Activated CD4-positive, alpha-beta T cell treated with anti-CD3 and anti-CD28 coated beads for 48 hours (primary cell): ENCODE results near the gene PPP1CA.
"Not testable (repeated sequence)": the region's sequence is repeated elsewhere in the genome, so short reads cannot be mapped to it uniquely, and the experiment has no call there.

Source experiments
- DNase-seq: peaks from one replicate; pipeline ENCODE4 v3.0.0-alpha.2; 2020

Gene PPP1CA

GRCh38 chr11:67416416-67417335, 15.0 kb upstream of the PPP1CA start:
- peak; percentile 65 for DNase-seq

GRCh38 chr11:67415501-67416304, 14.0 kb upstream of the PPP1CA start, which contains the start of gene CARNS1:
Gene CARNS1 (plus strand): TSS chr11:67415678. CDS start chr11:67416200, 522 bp downstream.
- DNase-seq: no peak

GRCh38 chr11:67413266-67413849, 11.7 kb upstream of the PPP1CA start:
- DNase-seq: no peak

GRCh38 chr11:67412495-67413179, 11.0 kb upstream of the PPP1CA start:
- no peak for DNase-seq

- no peak for DNase-seq
Measured at GRCh38 chr11:67411785-67412152, 10.1 kb upstream of the PPP1CA start.

GRCh38 chr11:67410984-67411784, 9.5 kb upstream of the PPP1CA start:
- no peak for DNase-seq

- no peak for DNase-seq
Measured at GRCh38 chr11:67410369-67410831, 8.7 kb upstream of the PPP1CA start.

- no peak for DNase-seq
Measured at GRCh38 chr11:67409781-67410368, 8.2 kb upstream of the PPP1CA start.

GRCh38 chr11:67409261-67409666, 7.6 kb upstream of the PPP1CA start:
- DNase-seq: peak; percentile 75

- no peak for DNase-seq
Measured at GRCh38 chr11:67408437-67409200, 7.0 kb upstream of the PPP1CA start.

- DNase-seq: no peak
Measured at GRCh38 chr11:67407688-67408163, 6.1 kb upstream of the PPP1CA start.

GRCh38 chr11:67406969-67407687, 5.5 kb upstream of the PPP1CA start:
- no peak for DNase-seq

- no peak for DNase-seq
Measured at GRCh38 chr11:67406420-67406968, 4.8 kb upstream of the PPP1CA start.

GRCh38 chr11:67405688-67406339, 4.2 kb upstream of the PPP1CA start:
- no peak for DNase-seq

GRCh38 chr11:67405196-67405567, 3.5 kb upstream of the PPP1CA start:
- no peak for DNase-seq

GRCh38 chr11:67404515-67405195, 3.0 kb upstream of the PPP1CA start:
- DNase-seq: peak; percentile 66

GRCh38 chr11:67403085-67403484, 1.4 kb upstream of the PPP1CA start:
- DNase-seq: not testable (repeated sequence)

- DNase-seq: not testable (repeated sequence)
Measured at GRCh38 chr11:67402192-67402839, 658 bp upstream of the PPP1CA start.
